WERI-Rb-1 (cell line): ENCODE data around the gene ITGAD.

Experiments used
- DNase-seq: peaks from one replicate; pipeline ENCODE4 v3.0.0-alpha.2; 2020
- H3K27ac ChIP-seq: fragments of 250-450 bp; sonication (Bioruptor Pico); 2 replicates; pipeline ENCODE4 v1.5.1; 2020; ENCODE audit warnings: mild to moderate bottlenecking, moderate library complexity
- H3K27me3 ChIP-seq: fragments of 250-450 bp; sonication (Bioruptor Pico); 2 replicates; pipeline ENCODE4 v1.5.1; 2021; ENCODE audit warnings: mild to moderate bottlenecking, low read depth, moderate library complexity; ENCODE audit not compliant: insufficient read depth, severe bottlenecking
- H3K36me3 ChIP-seq: fragments of 250-450 bp; sonication (Bioruptor Pico); 2 replicates; pipeline ENCODE4 v1.5.1; 2020; ENCODE audit warnings: mild to moderate bottlenecking, moderate library complexity
- H3K4me3 ChIP-seq: 2 replicates; pipeline ENCODE4 v1.5.1; 2011; ENCODE audit warnings: low read depth, mild to moderate bottlenecking, control low read depth, low read length
- H3K9me3 ChIP-seq: fragments of 250-450 bp; sonication (Bioruptor Pico); 2 replicates; pipeline ENCODE4 v1.5.1; 2021; ENCODE audit warnings: mild to moderate bottlenecking, moderate library complexity; ENCODE audit not compliant: severe bottlenecking
- TF ChIP-seq, protein P1 (sequence below): IDR thresholded peaks from 2 replicates; pipeline ENCODE4 v1.5.1; 2011; ENCODE audit warnings: low read depth, mild to moderate bottlenecking, control low read depth, inconsistent platforms, low read length

The ITGAD gene

DNA sequence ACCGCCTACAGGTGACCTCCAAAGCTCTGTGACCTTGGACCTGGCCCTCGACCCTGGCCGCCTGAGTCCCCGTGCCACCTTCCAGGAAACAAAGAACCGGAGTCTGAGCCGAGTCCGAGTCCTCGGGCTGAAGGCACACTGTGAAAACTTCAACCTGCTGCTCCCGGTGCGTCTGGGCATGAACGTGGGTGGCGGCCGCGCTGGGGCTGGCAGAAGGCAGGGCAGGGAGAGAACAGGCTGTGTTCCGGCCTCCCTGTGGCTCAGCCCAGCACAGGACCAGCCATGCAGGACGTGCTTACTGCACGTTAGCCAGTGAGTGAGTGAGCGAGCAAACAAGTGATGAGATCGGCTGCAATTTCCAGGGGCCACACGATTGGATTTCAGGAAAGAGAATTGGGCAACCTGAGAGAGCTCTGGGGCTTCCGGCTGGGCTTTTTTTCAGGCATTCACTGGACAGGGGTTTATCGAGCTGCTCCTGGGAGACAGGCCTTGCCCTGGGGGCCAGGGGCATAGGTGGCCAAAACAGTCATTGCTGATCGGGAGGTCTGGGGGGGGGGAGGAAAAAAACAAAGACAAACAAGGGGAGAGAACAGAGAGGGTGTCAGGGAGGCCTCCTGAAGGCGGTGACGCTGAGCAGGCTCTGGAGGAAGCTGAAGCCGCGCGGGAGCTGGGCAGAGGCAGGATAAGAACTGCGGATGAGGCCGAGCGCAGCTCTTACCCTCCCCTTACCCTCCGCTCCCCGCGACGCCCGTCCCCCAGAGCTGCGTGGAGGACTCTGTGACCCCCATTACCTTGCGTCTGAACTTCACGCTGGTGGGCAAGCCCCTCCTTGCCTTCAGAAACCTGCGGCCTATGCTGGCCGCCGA, 21.3 kb upstream of the ITGAD start:
- no peak for DNase-seq
- H3K27ac ChIP-seq, result no peak overlapping the region
- H3K9me3 ChIP-seq, result peaks cover 7% of the 10 kb centered on the region
- TF ChIP-seq, protein P1, sequence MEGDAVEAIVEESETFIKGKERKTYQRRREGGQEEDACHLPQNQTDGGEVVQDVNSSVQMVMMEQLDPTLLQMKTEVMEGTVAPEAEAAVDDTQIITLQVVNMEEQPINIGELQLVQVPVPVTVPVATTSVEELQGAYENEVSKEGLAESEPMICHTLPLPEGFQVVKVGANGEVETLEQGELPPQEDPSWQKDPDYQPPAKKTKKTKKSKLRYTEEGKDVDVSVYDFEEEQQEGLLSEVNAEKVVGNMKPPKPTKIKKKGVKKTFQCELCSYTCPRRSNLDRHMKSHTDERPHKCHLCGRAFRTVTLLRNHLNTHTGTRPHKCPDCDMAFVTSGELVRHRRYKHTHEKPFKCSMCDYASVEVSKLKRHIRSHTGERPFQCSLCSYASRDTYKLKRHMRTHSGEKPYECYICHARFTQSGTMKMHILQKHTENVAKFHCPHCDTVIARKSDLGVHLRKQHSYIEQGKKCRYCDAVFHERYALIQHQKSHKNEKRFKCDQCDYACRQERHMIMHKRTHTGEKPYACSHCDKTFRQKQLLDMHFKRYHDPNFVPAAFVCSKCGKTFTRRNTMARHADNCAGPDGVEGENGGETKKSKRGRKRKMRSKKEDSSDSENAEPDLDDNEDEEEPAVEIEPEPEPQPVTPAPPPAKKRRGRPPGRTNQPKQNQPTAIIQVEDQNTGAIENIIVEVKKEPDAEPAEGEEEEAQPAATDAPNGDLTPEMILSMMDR, result no peak
- no peak overlapping the region for H3K4me3 ChIP-seq
- no peaks in the 10 kb centered on the region for H3K36me3 ChIP-seq
- peaks cover 28% of the 10 kb centered on the region for H3K27me3 ChIP-seq

DNA sequence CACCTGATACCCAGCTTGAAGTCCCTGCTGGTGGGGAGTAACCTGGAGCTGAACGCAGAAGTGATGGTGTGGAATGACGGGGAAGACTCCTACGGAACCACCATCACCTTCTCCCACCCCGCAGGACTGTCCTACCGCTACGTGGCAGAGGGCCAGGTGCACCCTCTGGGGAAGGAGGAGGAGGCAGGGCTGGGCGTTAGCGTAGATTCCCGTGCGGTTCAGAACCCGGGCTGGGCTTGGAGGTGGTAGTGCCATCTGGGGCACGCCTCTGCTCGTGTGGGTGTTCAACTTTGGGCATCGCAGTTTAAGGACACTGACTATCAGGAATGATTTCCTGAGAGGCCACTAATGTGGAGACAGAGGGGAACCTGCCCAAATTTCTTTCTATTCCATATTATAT, 19.9 kb upstream of the ITGAD start:
- H3K9me3 ChIP-seq, result peaks cover 7% of the 10 kb centered on the region
- no peaks in the 10 kb centered on the region for H3K36me3 ChIP-seq
- no peak overlapping the region for H3K27ac ChIP-seq
- H3K4me3 ChIP-seq, result no peak overlapping the region
- peaks cover 34% of the 10 kb centered on the region for H3K27me3 ChIP-seq
- DNase-seq, result no peak
- TF ChIP-seq, protein P1, result no peak

DNA sequence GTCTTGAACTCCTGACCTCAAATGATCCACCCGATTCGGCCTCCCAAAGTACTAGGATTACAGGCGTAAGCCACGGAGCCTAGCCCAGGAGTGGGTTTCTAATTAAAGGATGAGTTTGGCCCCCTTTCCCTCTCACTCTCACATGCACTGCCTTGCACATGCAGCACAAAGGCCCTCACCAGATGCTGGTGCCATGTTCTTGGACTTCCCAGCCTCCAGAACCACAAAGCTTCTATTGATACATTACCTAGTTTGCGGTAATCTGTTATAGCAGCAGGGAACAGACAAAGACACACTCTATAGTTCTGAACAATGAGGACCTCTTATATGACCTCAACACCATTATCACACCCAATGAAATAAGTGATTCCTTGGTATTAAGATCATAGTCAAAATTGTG, 17.9 kb upstream of the ITGAD start:
- H3K4me3 ChIP-seq, result no peak overlapping the region
- H3K27ac ChIP-seq, result no peak overlapping the region
- H3K9me3 ChIP-seq, result peaks cover 7% of the 10 kb centered on the region
- DNase-seq, result no peak
- H3K27me3 ChIP-seq, result peaks cover 48% of the 10 kb centered on the region
- TF ChIP-seq, protein P1, result no peak
- H3K36me3 ChIP-seq, result no peaks in the 10 kb centered on the region

DNA sequence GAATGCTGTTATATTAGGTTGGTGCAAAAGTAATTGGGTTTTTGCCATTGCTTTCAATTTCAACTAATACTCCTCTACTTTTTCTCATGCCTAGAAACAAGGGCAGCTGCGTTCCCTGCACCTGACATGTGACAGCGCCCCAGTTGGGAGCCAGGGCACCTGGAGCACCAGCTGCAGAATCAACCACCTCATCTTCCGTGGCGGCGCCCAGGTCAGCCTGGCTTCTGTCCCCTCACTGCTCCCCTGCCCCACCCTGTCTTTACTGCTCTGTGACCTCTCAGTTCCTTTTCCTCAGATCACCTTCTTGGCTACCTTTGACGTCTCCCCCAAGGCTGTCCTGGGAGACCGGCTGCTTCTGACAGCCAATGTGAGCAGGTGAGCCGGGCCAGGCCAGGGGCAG, 16.4 kb upstream of the ITGAD start:
- Histone ChIP-seq H3K27me3 (peaks cover 54% of the 10 kb centered on the region), H3K4me3 (no peak overlapping the region), H3K9me3 (peaks cover 7% of the 10 kb centered on the region), H3K36me3 (no peaks in the 10 kb centered on the region), H3K27ac (no peak overlapping the region)
- TF ChIP-seq, protein P1, result no peak
- DNase-seq, result no peak

DNA sequence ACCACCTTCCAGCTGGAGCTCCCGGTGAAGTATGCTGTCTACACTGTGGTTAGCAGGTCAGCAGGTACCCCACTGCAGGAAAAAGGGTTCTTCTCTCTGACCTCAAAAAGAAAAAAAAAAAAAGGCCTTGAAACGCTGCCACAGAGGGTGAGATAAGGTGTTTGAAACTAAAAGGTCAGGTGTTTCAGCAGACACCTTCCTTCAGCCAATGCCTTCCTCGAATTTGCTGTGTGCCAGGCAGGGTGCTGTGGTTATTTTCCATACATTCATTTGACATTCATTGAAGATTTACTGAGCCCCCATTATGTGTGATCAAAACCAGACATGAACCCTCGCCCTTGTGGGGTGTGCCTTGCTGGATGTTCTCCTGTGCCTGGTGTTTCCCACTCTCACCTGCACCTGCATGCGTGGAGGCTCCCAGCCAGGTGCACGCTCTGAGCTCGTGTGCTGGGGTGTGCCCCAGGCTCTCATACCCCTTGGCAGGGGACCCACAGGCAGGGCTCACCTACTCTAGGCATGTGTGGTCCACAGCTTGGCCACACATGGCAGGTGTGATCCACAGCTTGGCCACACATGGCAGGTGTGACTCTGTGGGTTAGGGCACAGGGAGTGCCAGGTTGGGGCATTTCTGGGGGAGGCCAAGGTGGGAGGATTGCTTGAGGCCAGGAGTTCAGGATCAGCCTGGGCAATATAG, 15.8 kb upstream of the ITGAD start:
- Histone ChIP-seq H3K36me3 (no peaks in the 10 kb centered on the region), H3K27ac (no peak overlapping the region), H3K9me3 (peaks cover 7% of the 10 kb centered on the region), H3K27me3 (peaks cover 56% of the 10 kb centered on the region), H3K4me3 (no peak overlapping the region)
- TF ChIP-seq, protein P1, result no peak
- DNase-seq, result no peak
